OCI-LY3 (cell line): ENCODE data around the gene BRK1.
A peak's percentile ranks its signal among the peaks of the same experiment; 100 is the strongest.
"Not testable (repeated sequence)": the region's sequence is repeated elsewhere in the genome, so short reads cannot be mapped to it uniquely, and the experiment has no call there.

Experiments
- H2AFZ ChIP-seq: fragments of 200-600, 300-600 bp; shearing (Covaris generic); 2 replicates; pipeline ENCODE4 v1.6.0; 2014; ENCODE audit warnings: antibody characterized with exemption, low read depth, low read length
- H3K27ac ChIP-seq: fragments of 200-600, 300-600 bp; sonication (generic); 2 replicates; pipeline ENCODE4 v1.5.1; 2014; ENCODE audit warnings: mild to moderate bottlenecking, low read length, moderate library complexity, mixed read lengths
- H3K27me3 ChIP-seq: fragments of 200-600, 300-600 bp; sonication (generic); 2 replicates; pipeline ENCODE4 v1.6.1; 2014; ENCODE audit warnings: low read depth, low read length, mixed read lengths
- H3K36me3 ChIP-seq: fragments of 200-600, 300-600 bp; sonication (generic); replicated peaks from 2 replicates; pipeline ENCODE3; 2014; ENCODE audit warnings: low read depth, low read length, mixed read lengths
- H3K4me1 ChIP-seq: fragments of 300-600, 200-600 bp; sonication (generic); 2 replicates; pipeline ENCODE4 v1.6.1; 2014; ENCODE audit warnings: low read length, mixed read lengths
- H3K4me2 ChIP-seq: fragments of 200-600, 300-600 bp; sonication (generic); 2 replicates; pipeline ENCODE4 v1.6.1; 2014; ENCODE audit warnings: low read length, mixed read lengths
- H3K4me3 ChIP-seq: fragments of 300-600, 200-600 bp; sonication (generic); 2 replicates; pipeline ENCODE4 v1.5.1; 2014; ENCODE audit warnings: antibody characterized with exemption, mild to moderate bottlenecking, low read length, moderate library complexity
- H3K79me2 ChIP-seq: fragments of 300-600, 200-600 bp; shearing (Covaris generic); 2 replicates; pipeline ENCODE4 v1.6.1; 2014; ENCODE audit warnings: mild to moderate bottlenecking, low read length, mixed read lengths
- H3K9ac ChIP-seq: fragments of 300-600, 200-600 bp; shearing (Covaris generic); 2 replicates; pipeline ENCODE4 v1.6.0; 2014; ENCODE audit warnings: mild to moderate bottlenecking, low read length, moderate library complexity
- H3K9me3 ChIP-seq: fragments of 200-600, 300-600 bp; shearing (Covaris generic); 2 replicates; pipeline ENCODE4 v1.6.1; 2014; ENCODE audit warnings: low read length, mixed read lengths; ENCODE audit not compliant: insufficient read depth
- H4K20me1 ChIP-seq: fragments of 200-600, 300-600 bp; sonication (generic); 2 replicates; pipeline ENCODE4 v1.6.1; 2016; ENCODE audit warnings: low read length, mixed read lengths; ENCODE audit not compliant: insufficient read depth
- CTCF ChIP-seq: fragments of 200-600, 300-600 bp; sonication (generic); IDR thresholded peaks from 2 replicates; pipeline ENCODE4 v1.5.1; 2014; ENCODE audit warnings: antibody characterized with exemption, low read length, low read depth
- EZH2phosphoT487 ChIP-seq: fragments of 200-600 bp; shearing (Covaris generic); IDR thresholded peaks from 2 replicates; pipeline ENCODE4 v1.6.1; 2018; ENCODE audit warnings: antibody characterized with exemption, mixed run types, low read depth

BRK1 gene

GRCh38 chr3:10115326-10116137 is at the start of gene BRK1:
Gene BRK1, plus strand, starts transcription at chr3:10115675. Its CDS starts 27 bp downstream, at chr3:10115702.
- peaks cover 23% of the 10 kb centered on the region for H4K20me1 ChIP-seq
- peak within 1 kb of the TSS; percentile 71 for H3K27ac ChIP-seq
- H3K9ac ChIP-seq, result peak within 1 kb of the TSS; percentile 94
- H3K4me2 ChIP-seq, result peak within 1 kb of the TSS; percentile 98
- no peak for TF ChIP-seq CTCF
- no peak for TF ChIP-seq EZH2phosphoT487
- H3K4me3 ChIP-seq, result peak within 1 kb of the TSS; percentile 98
- H3K9me3 ChIP-seq, result no peaks in the 10 kb centered on the region
- H3K27me3 ChIP-seq, result no peaks in the 10 kb centered on the region
- peak within 1 kb of the TSS; percentile 78; the same call in 1 of the 2 replicates for H2AFZ ChIP-seq
- H3K4me1 ChIP-seq, result peaks cover 6% of the 10 kb centered on the region
- peaks cover 6% of the 10 kb centered on the region for H3K36me3 ChIP-seq
- peaks cover 51% of the 10 kb centered on the region for H3K79me2 ChIP-seq

GRCh38 chr3:10070077-10070476 is 45.4 kb upstream of the BRK1 start:
- H3K79me2 ChIP-seq, H3K27ac ChIP-seq, H3K4me2 ChIP-seq, H3K9ac ChIP-seq, H3K27me3 ChIP-seq, H3K4me1 ChIP-seq, H3K9me3 ChIP-seq, H2AFZ ChIP-seq, H4K20me1 ChIP-seq, H3K4me3 ChIP-seq: not testable (repeated sequence)
- H3K36me3 ChIP-seq, result peaks cover 25% of the 10 kb centered on the region

GRCh38 chr3:10074666-10075065 is 40.8 kb upstream of the BRK1 start:
- no peak overlapping the region for H2AFZ ChIP-seq
- H3K79me2 ChIP-seq, result no peaks in the 10 kb centered on the region
- H3K4me2 ChIP-seq, result no peak overlapping the region
- no peak overlapping the region for H3K4me3 ChIP-seq
- no peaks in the 10 kb centered on the region for H3K9me3 ChIP-seq
- no peaks in the 10 kb centered on the region for H3K27me3 ChIP-seq
- no peaks in the 10 kb centered on the region for H3K4me1 ChIP-seq
- peaks cover 22% of the 10 kb centered on the region for H3K36me3 ChIP-seq
- no peaks in the 10 kb centered on the region for H4K20me1 ChIP-seq
- H3K27ac ChIP-seq, result no peak overlapping the region
- no peak for TF ChIP-seq EZH2phosphoT487
- no peak for TF ChIP-seq CTCF
- H3K9ac ChIP-seq, result no peak overlapping the region

GRCh38 chr3:10081871-10082270 is 33.6 kb upstream of the BRK1 start:
- Histone ChIP-seq H3K27me3 (no peaks in the 10 kb centered on the region), H4K20me1 (no peaks in the 10 kb centered on the region), H3K36me3 (peaks cover 40% of the 10 kb centered on the region), H3K27ac (no peak overlapping the region), H3K9me3 (no peaks in the 10 kb centered on the region), H3K79me2 (no peaks in the 10 kb centered on the region), H3K4me3 (no peak overlapping the region), H3K9ac (no peak overlapping the region), H3K4me1 (no peaks in the 10 kb centered on the region), H3K4me2 (no peak overlapping the region), H2AFZ (no peak overlapping the region)
- no peak for TF ChIP-seq CTCF
- no peak for TF ChIP-seq EZH2phosphoT487
